IMR-90 (cell line): ENCODE measurements around the gene GTF3C1. TPM values are rescaled to one million over a fixed set of nuclear protein-coding genes. Genes with fewer than 3 reads are reported as not detected.

Experiments
- ATAC-seq: fragments of 200-7000 bp; cut with Tn5 transposase; 2 replicates; pipeline ENCODE4 v1.9.1; 2020; ENCODE audit warnings: low read depth, mild to moderate bottlenecking, moderate library complexity
- BruUV-seq: library from RNA; stranded (reverse); fragments of 400-500 nt; replicated peaks from 2 replicates; lab custom pipeline; 2021; lab: Mats Ljungman, UMichigan
- CTCF ChIA-PET: fragments of 300-600 bp; formaldehyde crosslinking; extraction: SDS; loops from one replicate; lab custom pipeline; 2021; ENCODE audit warnings: antibody characterized with exemption; lab: Yijun Ruan, JAX
- POLR2A ChIA-PET: fragments of 300-600 bp; sonication (Branson Sonifier 250); formaldehyde crosslinking; loops from one replicate; lab custom pipeline; 2022; ENCODE audit warnings: antibody characterized with exemption; ENCODE audit not compliant: unreplicated experiment; lab: Charles Lee
- DNase-seq: peaks from one replicate; pipeline ENCODE4 v3.0.0; 2013
- H2AFZ ChIP-seq: replicated peaks from 2 replicates; pipeline ENCODE3; 2013; ENCODE audit warnings: low read length, mild to moderate bottlenecking; ENCODE audit not compliant: poor library complexity
- H2AK5ac ChIP-seq: 2 replicates; pipeline ENCODE4 v1.6.1; 2013; ENCODE audit warnings: low read depth, low read length, inconsistent platforms
- H2AK9ac ChIP-seq: replicated peaks from 2 replicates; pipeline ENCODE3; 2013; ENCODE audit warnings: mild to moderate bottlenecking, low read depth, low read length, moderate library complexity; ENCODE audit not compliant: poor library complexity
- H2BK120ac ChIP-seq: 2 replicates; pipeline ENCODE4 v1.6.1; 2013; ENCODE audit warnings: low read depth, low read length, inconsistent platforms
- H2BK15ac ChIP-seq: 3 replicates; pipeline ENCODE4 v1.6.1; 2013; ENCODE audit warnings: low read depth, low read length, inconsistent platforms
- H2BK20ac ChIP-seq: 2 replicates; pipeline ENCODE4 v1.6.1; 2013; ENCODE audit warnings: low read depth, mild to moderate bottlenecking, inconsistent platforms, low read length, moderate library complexity
- H2BK5ac ChIP-seq: 2 replicates; pipeline ENCODE4 v1.6.1; 2013; ENCODE audit warnings: mild to moderate bottlenecking, low read depth, low read length, inconsistent platforms; ENCODE audit not compliant: poor library complexity, severe bottlenecking
- H3K14ac ChIP-seq: replicated peaks from 2 replicates; pipeline ENCODE4 v1.6.1; 2013; ENCODE audit warnings: low read depth, low read length, inconsistent platforms
- H3K18ac ChIP-seq: 2 replicates; pipeline ENCODE4 v1.6.1; 2013; ENCODE audit warnings: low read depth, low read length, control low read depth
- H3K23ac ChIP-seq: 2 replicates; pipeline ENCODE4 v1.6.1; 2013; ENCODE audit warnings: low read depth, low read length, inconsistent platforms
- H3K27ac ChIP-seq: 2 replicates; pipeline ENCODE4 v1.5.1; 2013; ENCODE audit warnings: mild to moderate bottlenecking, control low read depth, low read length; ENCODE audit not compliant: insufficient read depth
- H3K27me3 ChIP-seq: 2 replicates; pipeline ENCODE4 v1.6.1; 2013; ENCODE audit warnings: low read length; ENCODE audit not compliant: control insufficient read depth, insufficient read depth
- H3K36me3 ChIP-seq: 2 replicates; pipeline ENCODE4 v1.6.1; 2013; ENCODE audit warnings: low read length, mixed read lengths; ENCODE audit not compliant: control insufficient read depth, insufficient read depth
- H3K4ac ChIP-seq: 2 replicates; pipeline ENCODE4 v1.6.1; 2013; ENCODE audit warnings: low read depth, low read length, inconsistent platforms
- H3K4me1 ChIP-seq: 2 replicates; pipeline ENCODE4 v1.6.1; 2013; ENCODE audit warnings: low read length, mixed read lengths; ENCODE audit not compliant: control insufficient read depth, insufficient read depth
- H3K4me2 ChIP-seq: 2 replicates; pipeline ENCODE4 v1.6.1; 2013; ENCODE audit warnings: low read depth, mild to moderate bottlenecking, control low read depth, low read length, moderate library complexity
- H3K4me3 ChIP-seq: 2 replicates; pipeline ENCODE4 v1.5.1; 2013; ENCODE audit warnings: low read depth, mild to moderate bottlenecking, control low read depth, low read length, moderate library complexity; ENCODE audit not compliant: insufficient read depth
- H3K56ac ChIP-seq: 2 replicates; pipeline ENCODE4 v1.6.1; 2013; ENCODE audit warnings: low read length, inconsistent platforms; ENCODE audit not compliant: insufficient read depth; ENCODE audit errors: extremely low read depth
- H3K79me1 ChIP-seq, 2 experiments: 2 replicates each; pipeline ENCODE4 v1.6.1; 2013; ENCODE audit warnings: low read length in 2 of 2, inconsistent platforms in 1 of 2, low read depth in 1 of 2
- H3K9ac ChIP-seq: 2 replicates; pipeline ENCODE4 v1.6.1; 2013; ENCODE audit warnings: low read depth, low read length, control low read depth
- H3K9me1 ChIP-seq: 2 replicates; pipeline ENCODE4 v1.6.1; 2013; ENCODE audit warnings: low read length, inconsistent platforms; ENCODE audit not compliant: insufficient read depth
- H3K9me3 ChIP-seq: 2 replicates; pipeline ENCODE4 v1.6.1; 2013; ENCODE audit warnings: low read length; ENCODE audit not compliant: control insufficient read depth, insufficient read depth
- H4K20me1 ChIP-seq: 2 replicates; pipeline ENCODE4 v1.6.1; 2013; ENCODE audit warnings: low read length, inconsistent platforms; ENCODE audit not compliant: insufficient read depth
- H4K5ac ChIP-seq: 2 replicates; pipeline ENCODE4 v1.6.1; 2013; ENCODE audit warnings: mild to moderate bottlenecking, low read depth, low read length, control low read depth
- H4K8ac ChIP-seq, 2 experiments: 2 replicates each; pipeline ENCODE4 v1.6.1; 2013; ENCODE audit warnings: low read depth in 2 of 2, low read length in 2 of 2, control low read depth in 1 of 2, inconsistent platforms in 1 of 2
- H4K91ac ChIP-seq: 2 replicates; pipeline ENCODE4 v1.6.1; 2013; ENCODE audit warnings: low read depth, low read length, inconsistent platforms; ENCODE audit not compliant: insufficient read depth
- BHLHE40 ChIP-seq: fragments of 150-350 bp; IDR thresholded peaks from 2 replicates; pipeline ENCODE4 v1.6.1; 2016; ENCODE audit warnings: mild to moderate bottlenecking, low read depth, low read length
- CEBPB ChIP-seq: IDR thresholded peaks from 2 replicates; pipeline ENCODE4 v1.6.1; 2012; ENCODE audit warnings: low read depth, low read length, improper control_type of control experiment
- CHD1 ChIP-seq: IDR thresholded peaks from 2 replicates; pipeline ENCODE4 v1.6.1; 2012; ENCODE audit warnings: low read depth, low read length, improper control_type of control experiment
- CTCF ChIP-seq: conservative IDR thresholded peaks from 2 replicates; pipeline ENCODE4 v1.5.1; 2012; ENCODE audit warnings: mild to moderate bottlenecking, low read depth, low read length, improper control_type of control experiment
- FOS ChIP-seq: fragments of 150-350 bp; IDR thresholded peaks from 2 replicates; pipeline ENCODE4 v1.6.1; 2016; ENCODE audit warnings: low read depth, low read length
- MAFK ChIP-seq: IDR thresholded peaks from 2 replicates; pipeline ENCODE4 v1.6.1; 2012; ENCODE audit warnings: low read depth, low read length, improper control_type of control experiment
- MAZ ChIP-seq: IDR thresholded peaks from 2 replicates; pipeline ENCODE4 v1.6.1; 2012; ENCODE audit warnings: low read depth, mild to moderate bottlenecking, low read length, improper control_type of control experiment, moderate library complexity, borderline replicate concordance
- MXI1 ChIP-seq: IDR thresholded peaks from 2 replicates; pipeline ENCODE4 v1.6.1; 2012; ENCODE audit warnings: low read depth, mild to moderate bottlenecking, low read length, moderate library complexity, borderline replicate concordance
- NFE2L2 ChIP-seq: fragments of 150-350 bp; IDR thresholded peaks from 2 replicates; pipeline ENCODE4 v1.6.1; 2016; ENCODE audit warnings: low read depth, mild to moderate bottlenecking, low read length
- RAD21 ChIP-seq: IDR thresholded peaks from 2 replicates; pipeline ENCODE4 v1.6.1; 2012; ENCODE audit warnings: low read length, improper control_type of control experiment
- RCOR1 ChIP-seq: IDR thresholded peaks from 2 replicates; pipeline ENCODE4 v1.6.1; 2012; ENCODE audit warnings: mild to moderate bottlenecking, low read length, improper control_type of control experiment; ENCODE audit not compliant: insufficient replicate concordance
- RFX5 ChIP-seq: IDR thresholded peaks from 2 replicates; pipeline ENCODE4 v1.8.0; 2012; ENCODE audit warnings: low read depth, mild to moderate bottlenecking, low read length, moderate library complexity
- SMC3 ChIP-seq: fragments of 150-350 bp; IDR thresholded peaks from 2 replicates; pipeline ENCODE4 v1.6.1; 2016; ENCODE audit warnings: low read depth, mild to moderate bottlenecking, antibody characterized with exemption, low read length, moderate library complexity
- WGBS, 2 experiments: methylation state at CpG; one replicate each; pipeline versions ENCODE4 v1.1.5 to v1.1.7; 2013; ENCODE audit warnings: missing lambda C conversion rate in 2 of 2; ENCODE audit not compliant: insufficient read length in 1 of 2; ENCODE audit errors: extremely low coverage in 2 of 2; 5-methylcytosine and 5-hydroxymethylcytosine counted together
- dilution Hi-C: fragments of 300-500 bp; cut with HindIII; formaldehyde crosslinking; loops from one replicate; pipeline ENCODE4 v1.14.3; 2018; ENCODE audit warnings: low sequenced_read_pairs; ENCODE audit not compliant: unreplicated experiment
- in situ Hi-C: fragments of 300-500 bp; cut with MboI; formaldehyde crosslinking; loops from 3 replicates; pipeline ENCODE4 v1.14.3; 2019; ENCODE audit warnings: low sequenced_read_pairs, inconsistent platforms, mixed read lengths
- intact Hi-C: fragments of 100-400 bp; cut with micrococcal nuclease; formaldehyde crosslinking; loops from 2 replicates; pipeline ENCODE4 v1.10.0; 2022
- polyA plus RNA-seq, 3 experiments: library from polyadenylated mRNA; depleted of rRNA; stranded (reverse); fragments of >200 nt; gene quantifications; 2 replicates each; pipeline ENCODE4 v1.2.3, GENCODE V29; 2012; ENCODE audit warnings: low replicate concordance in 1 of 3
- total RNA-seq: library from RNA; depleted of rRNA; stranded (reverse); fragments of >200 nt; gene quantifications from 2 replicates; pipeline ENCODE4 v1.2.3, GENCODE V29; 2012

GTF3C1 gene
- total and polyA plus RNA-seq, 2 of the 4 experiments (the other 2 are of a cell fraction), result 50.8 to 68.1 TPM

GRCh38 chr16:27498031-27498825 is 51.5 kb downstream of the GTF3C1 start (continued):
- no peak for TF ChIP-seq FOS

GRCh38 chr16:27495191-27495590 is 54.5 kb downstream of the GTF3C1 start:
- TF ChIP-seq MAFK (no peak), CTCF (no peak), RCOR1 (no peak), RAD21 (no peak), NFE2L2 (no peak), CEBPB (no peak), MXI1 (no peak), MAZ (no peak), SMC3 (no peak), CHD1 (no peak), RFX5 (no peak), BHLHE40 (no peak)
- Histone ChIP-seq H3K4me3 (no peak overlapping the region), H3K9me1 (peaks cover 13% of the 10 kb centered on the region), H3K14ac (no peak overlapping the region), H4K20me1 (no peaks in the 10 kb centered on the region), H2AK9ac (no peak overlapping the region), H3K36me3 (peaks cover 75% of the 10 kb centered on the region), H3K56ac (peak overlapping the region; percentile 20; the same call in 1 of the 2 replicates), H2AK5ac (no peak overlapping the region), H3K27ac (no peak overlapping the region), H4K91ac (no peak overlapping the region), H3K4ac (0 out of 2 replicates have a peak overlapping the region, but pooled peaks have one; percentile 28), H2BK5ac (peak overlapping the region; percentile 62), H3K4me1 (peaks cover 14% of the 10 kb centered on the region), H3K23ac (no peak overlapping the region), H3K9me3 (no peaks in the 10 kb centered on the region), H3K27me3 (no peaks in the 10 kb centered on the region), H2BK15ac (no peak overlapping the region), H2BK120ac (no peak overlapping the region), H2AFZ (peak overlapping the region; percentile 49), H4K8ac (no peak overlapping the region), H3K9ac (no peak overlapping the region), H3K79me1 (peaks cover 4 to 18% of the 10 kb centered on the region in 2 experiments; a peak in 1 of 4 replicates), H4K5ac (no peak overlapping the region), H3K4me2 (no peak overlapping the region), H3K18ac (no peak overlapping the region), H2BK20ac (0 out of 2 replicates have a peak overlapping the region, but pooled peaks have one; percentile 40)
- ChIA-PET CTCF (interaction anchor here (0.6 kb wide), 1 partner anchor 570 kb away, joined by 4 read pairs; no protein-coding TSS in a partner anchor), POLR2A (no interaction called here)
- in situ Hi-C loops, result no loop called here
- ATAC-seq (peak; percentile 60), DNase-seq (peak; percentile 85)
- no TSS peak for BruUV-seq
- WGBS, 2 experiments, result 16% methylated on average over 6 of the region's 13 CpGs; no CpG with 5 or more reads in 1 of the 2 experiments
- intact Hi-C loops, result no loop called here
- dilution Hi-C loops, result no loop called here
